HG03097 (cell line): ENCODE measurements around the gene RPS6KA1.

Experiments
- ATAC-seq: cut with Tn5 transposase; IDR thresholded peaks from one replicate; pipeline ENCODE4 v1.9.1; 2021; ENCODE audit not compliant: unreplicated experiment, low FRiP score

Gene RPS6KA1

DNA sequence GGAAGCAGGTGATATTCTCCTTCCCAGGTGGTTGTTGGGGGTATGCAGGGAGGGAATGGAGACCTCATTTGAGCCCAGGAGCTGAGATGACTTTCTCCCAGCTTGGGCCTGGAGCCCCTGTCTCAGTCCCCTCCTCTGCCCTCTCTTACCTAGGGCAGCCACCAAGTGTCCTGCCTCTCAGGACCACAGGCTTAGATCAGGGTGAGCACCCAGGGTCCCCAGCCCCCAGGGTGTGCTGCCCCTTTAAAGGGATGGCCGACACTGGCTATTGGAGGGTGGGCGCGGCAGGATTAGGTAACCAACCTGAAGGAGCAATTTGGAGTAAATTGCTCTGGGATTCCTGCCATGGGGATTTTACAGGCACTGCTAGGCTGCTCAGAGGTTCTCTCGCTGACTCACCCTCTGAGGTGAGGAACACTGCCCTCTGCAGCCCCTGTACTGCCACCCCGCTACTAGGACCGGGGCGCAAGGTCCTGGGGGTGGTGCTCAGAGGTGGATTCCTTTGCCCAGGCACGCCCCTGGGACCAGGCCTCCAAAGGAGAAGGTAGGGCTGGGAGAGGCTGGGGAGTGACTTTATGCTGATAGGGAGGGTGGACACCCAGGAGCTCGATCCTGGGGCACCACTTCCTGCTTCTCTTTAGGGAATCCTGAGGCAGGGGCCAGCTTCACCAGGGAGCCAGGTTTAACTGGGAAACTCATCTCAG, 1.5 kb downstream of the RPS6KA1 start:
- ATAC-seq = no peak

DNA sequence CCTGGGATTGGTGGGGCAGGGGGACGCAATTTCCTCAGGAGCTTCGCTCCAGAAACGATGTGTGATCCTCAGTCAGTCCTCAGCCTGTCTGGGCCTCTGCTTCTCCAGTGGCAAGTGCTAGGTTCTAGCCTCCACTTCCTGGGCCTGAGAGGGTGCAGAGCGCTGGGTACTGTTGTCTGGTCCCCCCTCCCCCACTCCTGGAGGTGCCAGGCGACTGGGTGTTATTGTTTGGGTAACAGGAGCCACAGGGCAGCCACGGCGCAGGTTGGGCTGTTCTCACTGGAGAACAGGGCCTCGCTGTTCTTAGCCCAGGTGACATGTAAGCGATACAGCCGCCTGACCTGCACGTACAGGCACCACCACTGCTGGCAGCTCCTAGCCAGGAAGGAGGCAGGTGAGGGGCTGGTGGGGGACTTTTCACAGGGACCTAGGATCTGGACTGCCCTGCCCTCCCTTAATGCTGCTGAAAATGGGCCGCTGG, 2.1 kb downstream of the RPS6KA1 start:
- ATAC-seq = no peak

- no peak for ATAC-seq
Measured at GRCh38 chr1:26533951-26534509, 4.5 kb downstream of the RPS6KA1 start.

- no peak for ATAC-seq
Measured at GRCh38 chr1:26535201-26535600, 5.6 kb downstream of the RPS6KA1 start.

GRCh38 chr1:26536081-26536480, 6.5 kb downstream of the RPS6KA1 start:
- ATAC-seq = no peak

GRCh38 chr1:26536521-26536920, 7.0 kb downstream of the RPS6KA1 start:
- ATAC-seq = no peak

GRCh38 chr1:26537951-26538352, 8.4 kb downstream of the RPS6KA1 start:
- ATAC-seq = no peak

DNA sequence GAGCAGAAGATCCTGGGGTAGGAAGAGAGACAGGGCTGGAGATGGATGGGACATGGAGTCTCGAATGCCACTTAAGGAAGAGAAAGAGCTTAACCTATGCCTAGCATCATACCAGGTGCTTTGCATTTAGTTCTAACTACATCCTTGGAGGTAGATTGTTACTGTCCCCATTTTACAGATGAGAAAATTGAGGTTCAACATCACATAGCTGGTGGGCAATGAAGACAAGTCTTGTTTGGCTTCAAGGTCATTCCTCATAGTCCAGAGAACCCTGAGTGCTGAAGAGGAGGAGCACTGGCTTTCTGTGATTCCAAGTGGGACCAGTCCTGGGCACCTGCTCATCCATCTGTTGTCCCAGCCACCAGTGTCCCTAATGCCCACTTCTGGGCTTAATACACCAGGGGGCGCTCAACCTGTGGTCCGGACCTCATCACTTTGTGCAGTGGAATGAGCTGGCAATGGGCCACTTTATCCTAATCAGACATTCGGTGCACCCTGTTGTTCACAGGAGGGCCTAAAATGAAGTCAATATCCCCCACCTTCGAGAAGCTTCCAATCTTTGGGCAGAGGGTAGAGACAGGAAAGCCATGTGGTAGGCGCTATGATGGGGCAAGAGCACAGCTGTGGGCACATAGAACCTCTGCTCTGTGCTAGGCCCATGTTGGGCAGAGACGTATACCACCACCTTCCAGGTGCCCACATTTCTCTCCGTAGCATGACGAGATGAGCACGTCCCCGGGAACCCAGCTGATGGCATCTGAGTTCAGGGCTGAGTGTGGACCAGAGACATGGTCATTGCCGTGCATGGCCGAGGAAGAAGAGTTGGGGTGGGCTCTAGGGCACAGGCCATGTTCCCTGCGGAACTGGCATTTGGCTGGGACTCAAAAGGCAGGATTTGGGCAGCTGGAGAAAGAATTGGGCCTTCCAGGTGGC, 9.2 kb downstream of the RPS6KA1 start:
- ATAC-seq = no peak

DNA sequence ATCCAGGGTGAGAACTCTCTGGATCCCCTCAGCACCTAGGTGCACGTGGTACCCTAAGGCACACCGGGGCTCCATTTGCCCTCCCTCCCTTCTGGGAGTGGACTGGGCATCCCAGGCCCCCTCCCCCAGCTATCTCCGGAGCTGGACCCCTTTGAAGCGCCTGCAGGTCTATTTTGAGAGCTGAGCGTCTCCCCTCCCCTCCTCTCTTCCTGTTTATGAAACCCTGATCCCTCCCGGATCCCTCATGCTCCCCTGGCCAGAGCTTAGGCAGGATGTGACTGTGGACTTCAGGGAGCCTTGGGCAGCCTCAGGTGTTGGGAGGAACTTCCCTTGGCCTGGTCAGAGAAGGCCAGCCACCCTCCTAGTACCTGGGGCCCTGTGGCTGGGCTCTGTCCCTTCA, 10.2 kb downstream of the RPS6KA1 start:
- no peak for ATAC-seq

DNA sequence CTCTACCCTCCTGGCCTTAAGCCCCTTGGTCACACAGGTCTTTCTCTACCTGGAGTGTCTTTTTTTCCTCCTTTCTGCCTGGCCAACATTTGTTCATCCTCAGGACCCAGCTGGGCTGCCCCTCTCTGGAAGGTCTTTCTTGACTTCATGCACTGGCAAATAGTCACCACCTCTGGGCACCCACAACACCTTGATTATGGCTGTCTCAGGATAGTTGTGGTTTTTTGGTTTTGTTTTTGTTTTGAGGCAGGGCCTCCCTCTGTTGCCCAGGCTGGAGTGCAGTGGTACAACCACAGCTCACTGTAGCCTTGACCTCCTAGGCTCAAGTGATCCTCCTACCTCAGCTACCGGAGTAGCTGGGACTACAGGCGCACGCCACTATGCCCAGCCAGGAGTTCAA, 10.8 kb downstream of the RPS6KA1 start:
- no peak for ATAC-seq

- no peak for ATAC-seq
Measured at GRCh38 chr1:26541431-26541815, 11.9 kb downstream of the RPS6KA1 start.

DNA sequence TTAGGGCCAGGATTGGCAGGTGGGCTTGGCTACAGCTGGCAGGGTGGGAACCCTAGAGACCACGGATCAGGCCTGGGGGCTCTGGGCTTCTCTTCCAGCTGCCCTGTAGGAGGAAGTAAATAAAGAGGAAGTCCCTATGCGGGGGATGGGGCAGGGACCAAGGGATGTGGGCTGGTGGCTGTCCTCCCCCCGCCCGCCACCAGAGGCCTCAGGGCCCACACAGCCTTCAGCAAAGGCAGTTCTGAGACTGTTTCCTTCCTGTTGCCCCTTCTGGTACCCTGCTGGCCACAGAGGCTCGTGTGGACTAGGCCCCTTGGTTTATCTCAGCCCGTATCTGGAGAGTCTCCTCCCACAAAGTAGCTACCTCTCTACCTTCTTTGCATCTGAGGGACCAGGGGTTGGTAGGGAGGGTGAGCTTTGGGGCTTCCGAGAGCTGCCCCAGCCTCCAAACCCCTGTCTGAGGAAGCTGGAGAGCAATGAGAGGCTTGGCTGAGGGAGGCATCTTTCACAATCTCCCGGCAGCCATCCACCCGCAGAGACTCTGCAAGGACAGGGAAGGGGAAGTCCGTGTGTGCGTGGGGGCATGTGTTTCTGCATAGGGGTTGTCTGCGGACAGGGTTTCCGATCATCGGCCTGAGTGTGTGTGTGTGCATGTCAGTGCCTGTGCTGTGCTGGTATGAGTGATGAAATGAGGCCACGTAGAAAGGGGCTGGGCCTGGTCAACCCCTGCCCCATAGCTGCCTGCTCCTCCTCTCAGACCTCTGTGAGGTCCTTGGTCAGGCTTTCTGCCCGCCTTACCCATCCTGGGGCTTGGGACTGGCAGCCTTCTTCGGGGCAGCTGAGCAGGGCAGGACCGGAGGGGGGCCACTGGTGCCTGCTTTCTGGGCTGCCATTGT, 12.5 kb downstream of the RPS6KA1 start:
- ATAC-seq = peak; percentile 54

DNA sequence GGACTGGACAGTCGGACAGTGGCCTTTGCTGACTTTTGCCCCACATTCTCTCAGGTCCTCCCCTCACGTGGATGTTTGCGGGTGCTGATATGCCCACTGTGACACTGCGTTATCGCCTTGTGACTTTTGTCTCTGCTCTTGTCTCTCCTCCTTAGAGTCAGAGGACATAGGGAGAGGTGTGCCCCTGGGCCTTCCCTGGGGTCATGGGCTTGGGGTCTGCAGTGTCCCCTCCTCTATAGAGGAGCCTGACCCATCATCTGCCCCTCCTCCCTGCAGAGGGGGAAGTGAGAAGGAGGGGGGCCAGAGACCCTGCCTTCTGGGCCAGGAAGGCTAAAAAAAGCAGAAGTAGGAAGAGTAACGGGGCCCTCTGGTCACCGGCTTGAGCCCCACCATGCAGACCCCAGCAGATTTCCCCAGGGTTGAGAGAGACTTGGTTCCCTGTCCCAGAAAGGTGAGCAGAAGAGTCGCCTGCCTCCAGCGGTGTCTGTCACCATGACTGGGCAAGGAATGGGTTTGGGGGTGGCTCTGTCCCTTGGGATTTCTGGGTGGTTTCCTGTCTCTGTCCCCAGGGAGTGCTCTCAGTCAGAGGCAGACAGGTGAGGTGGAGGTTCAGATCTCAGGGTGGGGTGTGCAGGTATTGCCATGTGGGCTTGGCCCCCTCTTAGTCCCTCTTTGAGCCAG, 13.3 kb downstream of the RPS6KA1 start:
- no peak for ATAC-seq

- no peak for ATAC-seq
Measured at GRCh38 chr1:26543462-26543861, 13.9 kb downstream of the RPS6KA1 start.

DNA sequence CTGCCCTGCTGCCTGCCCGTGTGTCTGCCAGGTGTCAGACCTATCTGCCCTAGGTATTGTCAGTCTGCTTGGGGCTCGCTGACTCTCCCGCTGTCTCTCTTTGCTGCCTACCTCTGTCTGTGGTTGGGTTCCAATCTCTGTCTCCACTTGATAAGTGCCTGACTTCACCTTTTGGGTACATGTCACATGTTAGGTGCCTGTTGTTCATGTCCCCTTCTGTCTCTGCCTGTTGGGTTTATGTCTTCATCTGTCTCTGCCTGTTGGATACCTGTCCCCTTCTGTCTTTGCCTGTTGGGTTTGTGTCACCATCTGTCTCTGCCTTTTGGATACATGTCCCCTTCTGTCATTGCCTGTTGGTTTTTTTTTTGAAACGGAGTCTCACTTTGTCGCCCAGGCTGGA, 14.6 kb downstream of the RPS6KA1 start:
- ATAC-seq = no peak

GRCh38 chr1:26545969-26546323, 16.4 kb downstream of the RPS6KA1 start:
- no peak for ATAC-seq

DNA sequence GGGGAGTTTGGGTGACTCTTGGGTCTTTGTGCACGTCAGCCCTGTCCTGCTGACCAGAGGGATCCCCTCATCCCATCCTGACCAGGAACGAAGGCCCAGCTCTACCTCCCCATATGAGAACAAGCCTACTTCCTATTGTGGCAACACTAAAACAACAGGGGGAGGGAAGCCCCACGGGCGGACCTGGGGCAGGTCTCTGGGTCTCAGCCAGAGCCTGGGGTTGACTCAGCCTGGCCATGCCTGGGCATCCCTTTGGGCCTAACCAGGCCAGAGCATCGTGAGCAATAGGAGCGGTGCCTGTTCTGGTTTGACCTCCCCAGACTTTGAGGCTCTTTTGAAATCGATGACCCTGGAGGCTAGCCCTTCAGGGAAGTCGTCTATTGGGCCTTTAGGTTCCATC, 16.8 kb downstream of the RPS6KA1 start:
- no peak for ATAC-seq

- no peak for ATAC-seq
Measured at GRCh38 chr1:26546819-26547218, 17.3 kb downstream of the RPS6KA1 start.

DNA sequence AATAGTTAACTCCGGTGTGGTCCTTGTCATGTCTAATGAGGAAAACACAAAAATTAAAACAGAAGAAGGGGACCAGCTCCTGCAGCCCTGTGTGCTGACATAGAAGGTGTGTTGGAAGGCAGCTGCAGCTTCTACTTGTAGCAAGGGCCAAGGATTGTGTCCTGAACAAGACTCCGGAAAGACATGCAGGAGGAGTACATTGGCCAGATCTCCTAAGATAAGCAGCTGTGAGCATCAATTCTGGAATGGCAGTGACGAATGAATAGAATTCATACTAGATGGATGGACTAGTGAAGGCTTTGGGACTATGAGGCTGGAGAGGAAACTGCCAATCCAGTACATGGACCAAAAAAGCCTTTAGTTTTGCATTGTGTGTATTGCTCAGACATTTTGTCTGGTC, 19.3 kb downstream of the RPS6KA1 start:
- ATAC-seq = no peak

GRCh38 chr1:26550946-26551345, 21.4 kb downstream of the RPS6KA1 start:
- no peak for ATAC-seq
